Measurements from ENCODE around the gene FAM174A.

Gene FAM174A

DNA sequence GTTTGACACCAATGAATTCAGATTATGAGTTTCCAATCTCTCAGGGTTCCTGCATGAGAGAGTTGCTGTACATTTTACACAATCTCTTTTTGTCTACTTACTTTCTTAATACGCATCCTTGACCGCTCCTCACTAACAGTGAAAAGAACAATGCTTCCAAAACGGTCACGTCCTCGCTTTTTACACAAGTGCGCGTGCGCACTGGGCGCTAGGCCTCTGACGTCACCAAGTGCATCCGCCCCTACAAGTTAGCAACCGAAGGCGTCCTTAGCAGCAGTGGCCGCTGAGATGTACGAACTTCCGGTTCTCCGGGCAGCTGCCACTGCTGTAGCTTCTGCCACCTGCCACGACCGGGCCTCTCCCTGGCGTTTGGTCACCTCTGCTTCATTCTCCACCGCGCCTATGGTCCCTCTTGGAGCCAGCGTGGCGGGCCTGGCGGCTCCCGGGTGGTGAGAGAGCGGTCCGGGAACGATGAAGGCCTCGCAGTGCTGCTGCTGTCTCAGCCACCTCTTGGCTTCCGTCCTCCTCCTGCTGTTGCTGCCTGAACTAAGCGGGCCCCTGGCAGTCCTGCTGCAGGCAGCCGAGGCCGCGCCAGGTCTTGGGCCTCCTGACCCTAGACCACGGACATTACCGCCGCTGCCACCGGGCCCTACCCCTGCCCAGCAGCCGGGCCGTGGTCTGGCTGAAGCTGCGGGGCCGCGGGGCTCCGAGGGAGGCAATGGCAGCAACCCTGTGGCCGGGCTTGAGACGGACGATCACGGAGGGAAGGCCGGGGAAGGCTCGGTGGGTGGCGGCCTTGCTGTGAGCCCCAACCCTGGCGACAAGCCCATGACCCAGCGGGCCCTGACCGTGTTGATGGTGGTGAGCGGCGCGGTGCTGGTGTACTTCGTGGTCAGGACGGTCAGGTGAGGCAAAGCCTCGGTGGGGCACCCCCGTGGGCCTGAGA is at the start of gene FAM174A:
Gene FAM174A, plus strand, starts transcription at position 315 of the 946 bp plus-strand sequence. Its CDS starts 157 bp downstream, at position 472.
- peak; percentile 92 for DNase-seq

DNA sequence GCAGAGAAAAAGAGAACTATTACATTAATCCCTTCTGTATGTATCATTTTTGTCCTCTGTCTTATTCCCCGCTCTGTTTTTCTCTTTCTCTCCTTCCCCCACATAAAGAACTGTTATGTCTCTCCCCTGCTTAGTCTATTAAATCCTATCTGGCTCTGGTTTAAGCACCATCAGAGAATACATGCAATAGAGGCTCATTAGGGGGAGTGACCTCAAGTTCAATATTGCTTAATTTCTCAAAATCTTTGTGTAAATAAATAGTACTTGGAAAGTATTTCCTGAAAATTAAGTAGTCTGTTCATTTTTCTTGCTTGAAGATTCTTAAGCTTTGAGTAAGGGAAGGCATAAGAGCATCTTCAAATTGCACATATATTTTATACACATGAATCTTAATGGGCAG is 41.2 kb upstream of the FAM174A start:
- no peak for DNase-seq

DNA sequence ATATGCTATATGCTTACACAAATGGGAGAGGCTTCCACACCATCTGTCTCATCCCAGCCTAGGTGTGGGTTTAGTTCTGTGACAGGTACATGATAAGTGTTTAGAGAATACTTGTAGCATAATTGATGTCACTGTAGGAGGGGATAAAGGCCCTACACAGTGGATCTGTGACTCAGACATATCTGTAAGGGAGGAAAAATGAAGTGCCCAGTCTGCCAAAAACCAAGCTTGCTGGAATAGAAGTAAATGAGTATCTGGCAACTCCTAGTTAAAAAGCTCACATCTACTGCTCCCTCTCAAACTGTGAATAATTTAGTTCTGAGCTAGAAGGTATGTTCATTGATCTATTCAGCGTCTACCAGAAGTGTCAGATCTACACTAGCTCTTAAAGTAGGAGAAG is 38.9 kb upstream of the FAM174A start:
- no peak for DNase-seq

DNA sequence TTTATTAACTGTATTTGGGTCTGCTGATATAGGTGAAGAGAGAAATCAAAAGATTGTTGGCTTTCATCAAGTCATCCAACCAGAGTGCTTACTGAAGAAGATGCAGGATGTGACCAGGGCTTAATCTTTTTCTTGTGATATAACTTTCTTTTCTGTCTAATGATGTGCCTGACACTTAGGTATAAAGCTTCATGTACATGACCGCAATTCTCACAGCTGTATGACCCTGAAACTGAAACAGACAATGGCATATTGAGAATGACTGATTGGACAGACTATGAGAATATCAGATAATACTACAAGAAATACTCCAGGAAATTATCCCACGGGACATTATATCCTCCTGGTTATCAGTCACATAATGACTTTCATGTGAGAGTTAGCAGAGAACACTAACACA is 32.5 kb upstream of the FAM174A start:
- no peak for DNase-seq

DNA sequence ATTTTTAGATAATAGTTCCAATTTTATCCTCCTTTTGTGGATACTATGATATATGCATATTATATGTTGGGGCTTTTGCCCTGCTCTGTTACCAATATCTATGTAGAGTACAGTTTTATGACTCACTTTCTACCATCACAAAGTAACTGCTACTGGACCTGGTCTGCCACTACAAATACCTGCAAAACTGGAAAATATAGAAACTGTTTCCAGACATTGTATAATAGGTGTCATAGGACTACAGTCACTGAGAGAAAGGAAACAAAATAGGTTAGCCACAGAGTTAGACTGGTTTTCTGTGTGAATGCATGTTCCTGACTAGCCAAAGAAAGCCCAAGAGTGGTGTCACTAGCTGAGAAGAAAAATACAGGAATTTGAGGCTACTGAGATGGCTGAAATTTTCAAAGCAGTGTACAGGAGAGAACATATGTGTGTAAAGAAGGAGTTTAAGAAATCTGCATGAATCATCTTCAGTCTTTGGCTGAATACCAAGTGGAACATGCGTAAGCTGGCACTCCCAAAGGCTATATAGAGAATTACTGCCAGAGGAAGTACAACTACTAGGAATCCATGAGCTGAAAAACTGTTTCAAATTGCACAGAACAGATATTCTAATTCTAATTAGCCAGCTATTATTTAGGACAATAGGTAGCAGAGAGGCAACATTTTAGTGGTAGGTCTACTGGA is 29.0 kb upstream of the FAM174A start:
- no peak for DNase-seq

DNA sequence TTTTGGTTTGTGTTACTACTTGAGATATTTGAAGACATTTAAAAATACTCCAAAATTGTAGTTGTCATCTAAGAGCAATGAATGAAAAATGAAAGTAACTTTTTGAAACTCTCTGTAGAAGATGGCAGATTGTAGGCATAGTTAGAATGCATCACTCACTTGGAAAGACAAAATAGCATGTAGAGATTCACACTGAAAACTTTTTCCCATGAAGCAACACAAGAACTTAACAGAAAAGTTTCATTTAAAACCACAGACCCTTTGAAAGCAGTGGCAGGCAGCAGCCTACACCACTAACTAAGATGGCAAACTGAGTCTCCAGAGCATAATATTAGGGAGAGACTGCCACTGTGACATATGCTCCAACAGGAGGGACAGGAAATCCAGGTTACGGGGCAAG is 18.9 kb upstream of the FAM174A start:
- no peak for DNase-seq

DNA sequence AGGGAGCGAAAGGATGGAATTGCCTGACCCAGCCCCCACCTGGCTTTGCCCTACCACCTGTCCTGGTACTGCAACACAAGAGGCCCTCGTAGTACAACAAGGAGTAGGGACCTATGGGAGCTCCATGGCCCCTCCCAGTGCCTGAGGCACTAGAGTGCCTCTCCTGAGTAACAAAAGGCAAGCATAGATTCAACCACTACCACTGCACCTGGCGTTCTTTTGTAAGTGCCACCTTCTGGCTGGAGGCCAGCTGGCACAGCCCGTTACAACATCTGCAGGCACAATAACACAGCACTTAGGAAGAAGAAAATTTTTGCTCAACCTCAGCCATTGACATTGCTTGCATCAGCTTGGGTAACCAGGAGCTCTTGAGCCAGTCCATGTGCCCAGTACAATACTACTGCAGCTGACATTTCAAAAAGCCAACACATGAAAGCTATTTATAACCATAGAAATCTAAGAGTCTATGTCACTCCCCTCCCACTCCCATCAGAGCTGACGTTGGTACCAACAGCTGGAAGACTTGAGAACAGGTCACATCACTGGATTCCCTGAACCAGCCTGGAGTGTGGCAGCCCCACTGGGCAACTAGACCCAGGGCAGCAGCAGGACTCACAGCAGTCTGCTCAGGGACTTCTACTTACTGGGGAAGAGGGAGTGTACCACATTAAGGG is 17.7 kb upstream of the FAM174A start:
- peak; percentile 88 for DNase-seq

DNA sequence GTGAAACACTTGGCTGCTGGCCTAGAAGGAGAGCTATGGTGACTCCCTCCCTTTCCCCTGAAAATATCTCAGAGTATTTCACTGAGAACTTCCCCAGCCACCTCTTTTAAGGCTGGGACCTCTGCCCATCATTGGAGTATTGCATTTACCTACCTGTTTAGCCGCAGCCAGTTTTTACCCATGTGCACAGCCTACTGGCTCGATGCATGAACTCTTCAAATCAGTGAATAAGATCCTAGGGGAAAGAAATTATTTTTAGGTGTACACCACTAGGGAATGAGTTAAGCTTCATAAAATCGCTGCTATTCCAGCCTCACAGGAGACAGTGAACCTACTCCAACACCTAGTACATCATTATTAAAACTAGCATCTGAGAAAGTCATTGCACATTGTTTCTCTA is 16.8 kb upstream of the FAM174A start:
- no peak for DNase-seq

DNA sequence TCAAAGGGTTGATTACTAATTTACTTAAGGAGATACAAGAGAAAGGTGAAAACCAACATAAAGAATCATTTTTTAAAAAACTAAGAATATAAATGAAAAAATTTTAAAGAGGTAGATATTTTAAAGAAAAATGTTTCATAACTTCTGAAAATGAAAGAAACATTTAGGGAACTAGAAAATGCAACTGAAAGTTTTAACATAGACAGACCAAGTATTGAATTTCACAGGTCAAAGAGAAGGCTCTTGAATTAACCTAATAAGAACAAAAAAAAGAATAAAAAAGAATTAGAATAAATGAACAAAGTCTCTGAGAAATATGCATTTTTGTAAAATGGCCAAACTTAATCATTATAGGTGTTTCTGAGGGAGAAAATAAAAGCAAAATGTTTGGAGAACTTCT is 16.1 kb upstream of the FAM174A start:
- DNase-seq, result no peak

DNA sequence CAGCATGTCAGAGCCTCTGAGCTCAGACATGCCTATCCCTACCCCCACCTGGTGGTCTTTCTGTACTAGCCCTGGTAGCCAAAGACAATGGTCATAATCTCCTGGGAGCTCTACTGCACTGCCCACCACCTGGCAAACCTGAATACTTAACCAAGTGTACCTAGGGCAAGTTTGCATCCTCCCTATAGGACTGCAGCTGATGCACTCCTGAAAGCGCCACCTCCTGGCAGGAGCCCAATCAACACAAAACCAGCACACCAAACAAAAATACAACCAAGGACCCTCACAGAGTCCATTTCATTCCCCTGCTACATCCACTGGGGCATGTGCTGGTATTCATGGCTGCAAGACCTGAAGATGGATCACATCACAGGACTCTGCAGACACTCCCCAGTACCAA is 14.8 kb upstream of the FAM174A start:
- no peak for DNase-seq

DNA sequence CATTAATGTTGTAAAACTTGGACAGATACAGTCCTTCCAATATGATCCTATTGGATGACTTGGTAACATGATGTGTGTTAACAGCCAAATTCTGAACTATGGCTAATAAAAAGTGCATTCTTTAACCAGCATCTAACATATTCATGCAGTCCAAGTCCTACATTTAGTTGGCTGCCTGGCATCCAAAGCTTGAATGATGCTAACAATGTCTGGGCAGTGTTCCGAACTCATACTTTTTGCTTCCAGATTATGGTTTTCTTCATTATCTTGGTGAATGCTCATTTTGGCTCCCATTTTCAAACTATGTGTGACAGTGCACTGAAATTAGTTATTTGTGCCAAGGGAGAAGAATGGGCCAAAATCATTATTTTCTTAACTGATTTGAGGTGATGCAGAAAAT is 2.8 kb downstream of the FAM174A start:
- DNase-seq, result no peak

DNA sequence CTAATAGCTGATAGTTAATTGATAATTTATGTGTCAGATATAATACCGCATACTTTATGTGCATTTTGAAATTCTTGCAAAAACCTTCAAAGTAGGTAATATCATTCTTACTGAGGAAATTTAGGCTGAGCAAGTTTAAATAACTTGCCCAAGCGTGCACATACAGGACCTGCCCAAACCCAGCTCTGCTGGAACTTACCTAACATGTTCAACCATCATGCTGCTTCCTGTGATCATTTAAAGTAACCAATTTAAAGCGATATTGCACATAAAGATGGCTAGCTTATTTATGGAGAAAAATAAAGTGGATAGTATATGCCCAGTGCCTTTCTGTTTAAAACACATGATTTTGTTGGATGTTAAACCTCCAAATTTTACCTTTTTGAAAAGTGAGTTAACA is 4.3 kb downstream of the FAM174A start:
- DNase-seq, result no peak

DNA sequence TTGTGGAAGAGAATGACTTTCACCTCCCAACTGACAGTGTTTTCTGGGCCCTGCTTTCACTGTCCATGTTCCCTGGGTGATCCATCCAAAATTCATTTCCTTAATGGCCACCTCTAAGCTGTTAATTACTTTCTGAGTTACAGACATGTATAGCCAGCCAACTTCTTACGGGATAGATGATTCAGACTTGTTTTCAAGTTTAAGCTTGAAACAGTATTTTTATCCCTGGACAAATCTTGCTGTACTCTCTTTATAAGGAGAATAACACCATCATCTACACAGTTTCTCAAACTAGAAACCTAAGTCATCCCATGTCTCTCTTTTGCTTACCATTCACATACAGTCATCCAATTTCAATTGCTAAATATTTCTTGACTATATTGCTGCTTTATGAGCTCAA is 6.9 kb downstream of the FAM174A start:
- no peak for DNase-seq

DNA sequence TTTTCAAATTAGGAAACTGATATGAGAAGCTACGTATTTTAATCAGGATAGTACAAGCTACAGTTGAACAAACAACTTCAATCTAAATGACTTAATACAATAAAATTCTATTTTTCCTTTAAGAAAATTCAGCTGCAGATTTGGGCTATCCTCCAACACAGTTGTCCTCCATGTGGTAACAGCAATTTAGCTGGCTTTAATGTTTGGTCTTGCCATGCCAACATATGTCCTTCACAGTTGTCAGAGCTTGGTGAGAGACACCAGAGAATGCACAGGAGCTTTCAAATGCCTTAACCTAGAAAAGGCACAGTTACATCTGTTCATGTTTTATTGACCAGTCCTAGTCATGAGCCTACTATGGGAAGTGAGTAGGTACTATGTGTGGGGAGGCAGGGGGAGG is 10.8 kb downstream of the FAM174A start:
- no peak for DNase-seq

DNA sequence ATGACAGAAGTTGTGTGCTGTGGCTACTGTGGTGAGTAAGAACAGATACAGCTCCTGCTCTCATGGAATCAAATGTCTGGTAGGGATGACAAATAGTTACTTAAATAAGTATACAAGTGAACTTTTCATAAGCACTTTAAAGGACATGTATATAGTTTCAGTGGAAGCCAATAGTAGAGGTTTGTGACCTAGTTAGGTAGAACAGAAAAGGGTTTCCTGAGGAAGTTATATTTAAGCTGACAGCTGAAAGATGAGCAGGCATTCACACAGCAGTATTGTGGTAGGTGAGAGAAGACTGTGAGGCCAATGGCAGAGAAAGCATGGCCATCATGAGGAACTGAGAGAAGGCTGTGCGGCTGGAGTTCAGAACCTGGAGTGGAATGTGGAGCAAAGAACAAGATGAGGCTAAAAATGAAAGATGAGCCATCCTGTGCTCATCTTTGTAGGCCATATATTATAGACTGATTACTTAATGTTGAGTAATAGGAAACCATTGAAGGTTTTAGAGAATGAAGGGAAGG is 15.4 kb downstream of the FAM174A start:
- no peak for DNase-seq

DNA sequence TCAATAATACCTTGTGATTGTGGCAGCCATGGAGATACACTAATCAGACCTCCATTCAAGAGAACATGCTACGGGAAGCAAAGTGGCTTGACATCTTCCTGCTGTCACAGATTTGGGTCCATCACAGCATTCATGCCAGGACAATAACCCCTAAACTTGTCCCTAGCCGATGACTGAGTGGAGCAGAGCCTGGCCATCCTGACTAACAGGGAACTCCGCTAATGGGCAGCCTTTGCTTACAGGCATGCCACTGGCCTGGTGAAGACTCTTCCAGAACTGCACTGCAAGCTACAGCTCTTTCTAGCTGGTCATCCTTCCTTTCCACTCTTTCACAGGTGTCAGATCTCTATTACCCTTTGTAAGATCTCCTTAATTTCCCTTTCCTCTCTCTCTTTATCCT is 16.0 kb downstream of the FAM174A start:
- no peak for DNase-seq

DNA sequence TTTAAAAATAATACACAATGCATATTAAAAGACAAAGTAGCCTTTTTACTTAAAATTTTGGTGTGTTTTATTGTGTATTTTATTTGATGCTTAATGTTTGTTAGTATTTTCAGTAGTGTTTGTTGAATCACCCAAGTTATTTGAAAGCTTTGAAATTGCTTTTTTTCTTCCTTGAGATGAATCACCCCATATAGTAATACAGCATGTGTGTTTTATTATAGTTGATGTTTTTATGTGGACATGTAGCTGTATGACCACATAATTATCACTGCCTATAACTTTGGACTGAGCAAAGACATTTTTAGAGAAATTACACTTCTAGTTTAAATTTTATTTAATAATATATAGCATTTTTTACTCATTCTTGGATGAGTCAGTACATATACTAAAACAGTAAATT is 18.0 kb downstream of the FAM174A start:
- no peak for DNase-seq

DNA sequence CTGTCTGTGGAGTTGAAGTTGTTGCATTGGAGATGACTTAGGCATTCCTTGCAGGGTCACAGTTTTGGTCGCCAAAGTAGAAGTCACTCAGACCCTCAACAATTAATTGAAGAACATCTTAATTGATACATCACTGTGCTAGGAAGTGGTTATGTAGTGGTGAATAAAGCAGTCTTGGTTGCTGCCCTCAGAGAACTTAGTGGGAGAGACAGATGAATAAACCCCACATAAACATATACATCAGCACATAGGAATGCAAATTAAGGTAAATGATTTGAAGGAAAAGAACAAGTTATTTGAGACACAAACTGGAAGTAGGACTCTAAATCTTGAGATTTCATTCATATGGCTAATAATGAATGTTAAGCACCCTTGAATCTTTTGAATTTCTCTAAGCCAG is 25.7 kb downstream of the FAM174A start:
- no peak for DNase-seq

DNA sequence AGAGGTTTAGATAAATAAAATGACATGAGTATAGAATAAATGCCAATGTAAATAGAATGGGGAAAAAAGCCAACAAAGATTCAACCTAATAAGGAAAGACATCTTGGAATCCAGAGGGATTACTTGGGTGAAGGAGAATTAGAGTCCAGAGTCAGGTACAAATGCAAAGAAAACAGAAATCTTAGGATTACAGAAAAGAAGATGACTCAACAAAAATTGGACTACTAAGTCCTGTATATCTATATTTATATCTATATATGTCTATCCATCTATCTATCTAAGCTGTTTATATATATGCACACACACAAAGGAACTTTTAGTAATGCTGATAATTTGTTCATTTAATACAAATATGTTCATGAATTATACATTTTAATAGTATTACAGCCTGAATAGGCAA is 27.6 kb downstream of the FAM174A start:
- DNase-seq, result no peak

DNA sequence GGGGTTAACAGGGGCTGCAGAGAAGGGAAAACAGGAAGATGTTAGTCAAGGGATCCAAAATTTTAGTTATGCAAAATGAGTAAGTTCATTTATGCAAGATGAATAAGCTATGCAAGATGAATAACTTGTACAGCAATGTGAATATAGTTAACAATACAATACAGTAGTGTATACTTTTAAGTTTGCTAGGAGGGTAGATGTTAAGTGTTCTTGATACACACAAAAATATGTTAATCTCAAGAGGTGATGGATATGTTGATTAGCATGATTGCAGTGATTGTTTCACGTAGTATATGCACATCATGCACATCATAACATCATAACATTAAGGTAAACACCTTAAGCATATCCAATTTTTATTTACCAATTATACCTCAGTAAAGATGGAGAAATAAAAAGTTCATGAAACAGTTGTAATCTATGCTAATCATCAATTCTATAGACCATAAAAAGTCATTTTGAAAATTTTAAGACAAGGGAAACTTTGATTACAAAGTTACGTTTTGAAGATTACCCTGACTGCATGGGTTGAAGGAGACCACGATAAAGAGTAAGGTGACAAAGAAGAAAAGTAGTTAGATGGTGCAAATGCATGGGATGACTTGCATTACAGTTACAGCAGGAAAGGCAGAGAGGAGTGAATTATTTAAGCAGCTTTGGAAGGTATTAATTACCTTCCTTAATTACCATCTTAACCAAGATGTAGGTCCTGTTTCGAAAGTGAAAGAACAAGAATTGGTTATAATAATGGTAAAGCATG is 31.4 kb downstream of the FAM174A start:
- no peak for DNase-seq

DNA sequence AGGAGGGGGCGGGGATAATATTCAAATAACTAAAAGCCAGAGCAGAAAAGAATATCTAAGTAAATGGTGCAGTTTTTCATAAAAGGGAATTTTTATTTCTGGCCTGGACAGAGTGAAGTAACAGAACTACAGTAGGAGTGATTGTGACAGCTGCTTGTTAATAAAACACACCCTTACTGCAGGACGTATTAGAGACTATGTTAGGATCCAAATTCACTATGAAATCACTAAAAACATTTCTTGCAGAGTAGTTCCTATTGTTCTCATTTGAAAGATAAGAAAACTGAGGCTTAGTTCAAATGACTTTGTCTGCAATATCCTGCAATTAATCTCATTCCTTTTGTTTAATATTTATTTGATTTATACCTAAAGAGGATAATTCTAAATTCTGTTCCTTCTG is 39.5 kb downstream of the FAM174A start:
- no peak for DNase-seq

DNA sequence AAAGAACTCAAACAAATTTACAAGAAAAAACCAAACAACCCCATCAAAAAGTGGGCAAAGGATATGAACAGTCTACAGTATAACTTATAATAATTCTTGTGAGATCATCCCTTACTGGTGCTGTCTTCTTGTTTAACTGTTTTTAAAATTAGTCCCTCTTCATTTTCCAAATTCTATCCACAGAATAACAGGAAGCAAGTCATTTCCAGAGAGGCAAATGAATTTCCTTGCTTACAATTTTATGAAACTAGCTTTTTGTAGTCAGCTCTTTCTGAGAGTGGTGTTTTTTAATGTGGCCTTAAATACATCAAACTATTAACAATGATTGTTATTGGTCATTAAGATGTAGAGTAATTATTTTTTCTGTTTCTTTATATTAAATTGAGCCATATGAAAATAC is 40.6 kb downstream of the FAM174A start:
- DNase-seq, result no peak
